A549 treated with Hydrocortisone at 1 μM for 4 hours (cell line): Measurements from ENCODE around the gene ACAT2. TPM values are rescaled to one million over a fixed set of nuclear protein-coding genes. Genes with fewer than 3 reads are reported as not detected.

Experiments used
- total RNA-seq: library from RNA; stranded (reverse); fragments of 200-300 nt; extraction: Qiagen RNA extraction; gene quantifications from 5 replicates; pipeline ENCODE4 v1.2.3, GENCODE V29; 2022

ACAT2 gene
- total RNA-seq, result 24.9 to 30.0 TPM (median 27.2 TPM) in 5 replicates

DNA sequence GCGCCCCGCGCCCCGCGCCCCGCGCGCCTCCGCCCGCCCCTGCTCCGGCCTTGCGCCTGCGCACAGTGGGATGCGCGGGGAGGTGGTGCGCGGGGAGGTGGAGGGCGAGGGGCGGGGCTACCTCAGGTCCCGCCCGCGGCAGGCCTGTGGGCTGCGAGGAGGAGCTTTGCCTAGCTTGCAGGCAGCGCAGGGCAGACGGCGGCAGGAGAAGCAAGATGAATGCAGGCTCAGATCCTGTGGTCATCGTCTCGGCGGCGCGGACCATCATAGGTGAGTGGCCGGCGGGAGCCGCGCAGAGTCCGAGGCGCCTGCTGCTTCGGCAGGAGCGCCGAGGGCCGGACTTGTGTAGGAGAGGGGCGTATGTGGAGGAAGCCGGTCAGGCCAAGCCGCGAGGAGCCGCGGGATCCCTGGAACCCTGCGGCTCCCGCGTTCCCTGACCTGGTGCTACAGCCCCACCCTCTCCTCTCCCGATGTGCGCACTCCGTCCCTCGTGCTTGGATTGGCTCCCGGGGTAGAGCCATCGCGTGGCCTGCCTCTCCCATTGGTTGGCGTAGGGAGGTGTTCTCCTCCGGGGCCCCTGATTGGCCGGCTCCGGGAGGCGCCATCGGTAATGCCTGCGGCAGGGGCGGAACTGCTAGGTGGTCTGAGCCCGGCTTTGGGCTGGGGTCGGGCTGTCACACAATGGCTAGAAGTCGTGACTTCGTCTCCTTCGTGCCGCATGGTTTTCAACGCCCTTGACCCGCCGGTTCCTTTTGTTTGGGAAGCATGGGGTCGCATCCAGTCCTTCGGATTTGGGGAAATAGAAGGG is at the start of gene ACAT2:
Gene ACAT2 (plus strand): TSS at position 173 of the 808 bp plus-strand sequence. CDS start 43 bp downstream, at position 216.

DNA sequence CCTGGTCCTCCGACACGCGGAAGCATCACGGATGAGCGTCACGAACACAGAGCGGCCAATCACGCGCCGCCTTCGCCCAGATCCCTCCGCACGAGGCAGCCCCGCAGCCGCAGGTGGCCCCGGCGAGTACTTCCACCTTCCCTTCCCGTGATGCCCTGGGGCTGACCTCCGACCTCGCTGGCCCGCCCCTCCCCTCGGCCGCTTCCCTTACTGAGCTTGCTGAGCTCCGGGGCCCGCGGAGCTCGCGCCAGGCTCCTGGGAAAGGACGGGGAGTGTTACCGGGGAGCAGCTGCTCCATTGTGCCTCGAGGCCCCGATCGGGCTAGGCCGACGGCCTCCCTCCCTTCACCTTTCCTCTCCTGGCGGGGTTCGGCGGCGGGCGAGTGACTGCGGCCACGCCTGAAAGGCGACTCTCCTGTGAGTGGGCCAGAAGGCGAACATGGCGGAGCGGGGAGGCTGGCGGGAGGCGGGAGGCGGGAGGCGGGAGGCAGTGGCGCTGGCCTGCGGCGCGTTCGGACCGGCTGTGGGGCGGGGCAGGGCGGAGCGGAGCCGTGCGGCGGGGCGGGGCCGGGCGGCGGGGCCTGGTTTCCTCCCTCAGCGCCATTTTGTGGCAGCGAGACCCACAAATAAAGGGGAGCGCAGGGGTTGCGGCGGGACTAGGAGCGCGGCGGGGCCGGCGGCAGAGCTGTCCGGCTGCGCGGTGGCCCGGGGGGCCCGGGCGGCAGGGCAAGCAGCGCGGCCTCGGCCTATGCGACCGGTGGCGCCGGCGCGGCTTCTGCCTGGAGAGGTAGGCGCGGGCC is 34.7 kb upstream of the ACAT2 start, which contains the start of gene WTAP:
Gene WTAP (plus strand): TSS at position 589 of the 799 bp plus-strand sequence. CDS start 8,760 bp downstream, outside the sequence.

DNA sequence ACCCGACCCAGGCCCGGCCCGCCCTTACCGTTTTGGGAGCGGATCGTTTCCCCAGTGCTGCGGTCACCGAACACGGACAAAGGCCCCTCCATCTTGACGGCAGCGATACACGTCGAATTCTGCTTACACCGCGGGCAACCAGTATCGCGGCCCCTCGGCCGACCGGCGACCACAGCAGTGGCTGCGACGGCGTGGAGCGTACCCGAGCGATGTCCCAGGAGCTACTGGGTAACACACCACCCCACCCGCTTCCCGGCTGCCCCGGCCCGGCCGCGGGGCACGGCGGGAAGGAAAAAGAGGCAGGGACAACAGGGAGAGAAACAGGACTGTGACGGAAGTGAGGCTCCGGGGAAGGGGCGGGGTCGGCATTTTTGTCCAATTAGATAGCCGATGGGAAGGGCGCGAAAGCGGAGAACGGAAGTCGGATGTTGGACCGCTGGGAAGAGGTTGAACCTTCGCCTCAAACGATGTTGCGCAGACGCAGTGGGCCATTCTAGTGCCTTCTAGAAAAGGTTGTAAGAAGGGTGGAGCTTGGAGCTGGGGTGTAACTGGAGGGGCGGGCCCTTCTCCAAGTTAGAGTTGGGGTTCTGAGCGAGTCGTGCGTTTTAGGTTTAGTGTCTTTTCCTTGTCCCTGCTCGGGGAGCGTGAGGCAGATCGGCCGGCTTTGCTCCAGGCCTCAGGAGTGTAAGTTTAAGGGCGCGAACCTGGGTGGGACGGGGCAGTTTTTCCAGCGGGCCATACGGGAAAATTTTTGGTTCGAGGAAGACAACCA is 27.7 kb downstream of the ACAT2 start, which contains the start of gene TCP1:
Gene TCP1 (minus strand): TSS at position 226 of the 772 bp plus-strand sequence. CDS start 134 bp downstream, at position 92.

GRCh38 chr6:159790149-159790955 is 28.5 kb downstream of the ACAT2 start, which contains the start of gene MRPL18:
MRPL18 (plus strand) TSS chr6:159790467; CDS start chr6:159790588, 121 bp downstream.

GRCh38 chr6:159800141-159800865 is 38.5 kb downstream of the ACAT2 start, which contains the start of gene PNLDC1:
PNLDC1 (plus strand) TSS chr6:159800276; CDS start chr6:159800308, 32 bp downstream.

Other genes with a start within 250 kb of the ACAT2 start
- gene SOD2, start 68.8 kb upstream of the ACAT2 start, total RNA-seq, result 152 to 199 TPM (median 183 TPM) in 5 replicates
- 67.4 to 70.9 TPM (median 68.0 TPM) in 5 replicates for gene WTAP, start 34.5 kb upstream of the ACAT2 start, total RNA-seq
- gene TCP1, start 27.6 kb downstream of the ACAT2 start, total RNA-seq, result 212 to 282 TPM (median 226 TPM) in 5 replicates
- gene MRPL18, start 28.4 kb downstream of the ACAT2 start, total RNA-seq, result 76.8 to 102 TPM (median 89.8 TPM) in 5 replicates
- gene PNLDC1, start 38.2 kb downstream of the ACAT2 start, total RNA-seq, result 0.08 to 0.14 TPM in 2 of 5 replicates, not detected in the others
- not detected in 5 replicates for gene MAS1, start 128.9 kb downstream of the ACAT2 start, total RNA-seq
- 27.4 to 41.2 TPM (median 29.0 TPM) in 5 replicates for gene IGF2R, start 207.0 kb downstream of the ACAT2 start, total RNA-seq